BLaER1 treated with 17β-estradiol and CSF1 and Interleukin-3, amounts not matched to agents 10 nM and 100 nM (cell line): ENCODE measurements around the gene ERC1.
"Not testable (repeated sequence)": the region's sequence is repeated elsewhere in the genome, so short reads cannot be mapped to it uniquely, and the experiment has no call there.

Experiments
- H3K27ac ChIP-seq, 11 experiments: shearing (Covaris generic); formaldehyde crosslinking; 2 replicates each; pipeline ENCODE4 v1.8.1; 2022
- H3K27me3 ChIP-seq, 11 experiments: shearing (Covaris generic); formaldehyde crosslinking; 2 replicates each; pipeline ENCODE4 v1.8.1; 2022
- H3K36me3 ChIP-seq, 11 experiments: shearing (Covaris generic); formaldehyde crosslinking; 2 replicates each; pipeline ENCODE4 v1.8.1; 2022
- H3K4me1 ChIP-seq, 10 experiments: shearing (Covaris generic); formaldehyde crosslinking; 2 replicates each; pipeline ENCODE4 v1.8.1; 2022
- H3K4me2 ChIP-seq, 11 experiments: shearing (Covaris generic); formaldehyde crosslinking; 2 replicates each; pipeline ENCODE4 v1.8.1; 2022
- H3K4me3 ChIP-seq, 10 experiments: shearing (Covaris generic); formaldehyde crosslinking; 2 replicates each; pipeline ENCODE4 v1.8.1; 2022
- H3K9ac ChIP-seq, 11 experiments: shearing (Covaris generic); formaldehyde crosslinking; 2 replicates each; pipeline ENCODE4 v1.8.1; 2022
- H3K9me3 ChIP-seq, 11 experiments: shearing (Covaris generic); formaldehyde crosslinking; replicated peaks in 1 of 11; 2 replicates each; pipeline ENCODE4 v1.8.1; 2022
- H4K20me1 ChIP-seq, 11 experiments: shearing (Covaris generic); formaldehyde crosslinking; 2 replicates each; pipeline ENCODE4 v1.8.1; 2022
- Cebpa-rat ChIP-seq, 11 experiments: shearing (Covaris generic); IDR thresholded peaks; 2 replicates each; pipeline ENCODE4 v1.8.1; 2022

ERC1 gene

GRCh38 chr12:1330477-1330827 lies 339.4 kb downstream of the ERC1 start:
- H3K27ac ChIP-seq, result no peak overlapping the region

GRCh38 chr12:1332327-1332726 lies 341.3 kb downstream of the ERC1 start:
- TF ChIP-seq Cebpa-rat (IDR thresholded peaks at IDR 0.05), result no peak
- H3K9ac ChIP-seq, result no peak overlapping the region
- no peaks in the 10 kb centered on the region; a peak in 1 of 22 replicates for H3K27me3 ChIP-seq
- peaks cover 0 to 11% (median 0%) of the 10 kb centered on the region in 10 experiments; a peak in 6 of 20 replicates for H3K4me1 ChIP-seq
- no peak overlapping the region for H3K4me2 ChIP-seq
- no peak overlapping the region for H3K4me3 ChIP-seq
- no peak overlapping the region for H3K27ac ChIP-seq
- peaks cover 10 to 32% (median 21%) of the 10 kb centered on the region in 11 experiments; a peak in 16 of 22 replicates for H3K9me3 ChIP-seq
- H4K20me1 ChIP-seq, result peaks cover 0 to 10% (median 0%) of the 10 kb centered on the region in 11 experiments; a peak in 1 of 22 replicates
- peaks cover 0 to 41% (median 9%) of the 10 kb centered on the region in 11 experiments; a peak in 10 of 22 replicates for H3K36me3 ChIP-seq

More at GRCh38 chr12:1330477-1330827, 339.4 kb downstream of the ERC1 start:
- H3K9ac ChIP-seq, result no peak overlapping the region
- no peaks in the 10 kb centered on the region; a peak in 1 of 22 replicates for H3K27me3 ChIP-seq
- no peak overlapping the region for H3K4me2 ChIP-seq
- 0 out of 22 replicates have a peak, but pooled peaks cover 0 to 4% (median 0%) of the 10 kb centered on the region in 11 experiments for H4K20me1 ChIP-seq
- no peak for TF ChIP-seq Cebpa-rat (IDR thresholded peaks at IDR 0.05)
- peaks cover 0 to 37% (median 9%) of the 10 kb centered on the region in 11 experiments; a peak in 10 of 22 replicates for H3K36me3 ChIP-seq
- peaks cover 0 to 16% (median 0%) of the 10 kb centered on the region in 10 experiments; a peak in 6 of 20 replicates for H3K4me1 ChIP-seq
- peaks cover 10 to 27% (median 18%) of the 10 kb centered on the region in 11 experiments; a peak in 16 of 22 replicates for H3K9me3 ChIP-seq
- H3K4me3 ChIP-seq, result no peak overlapping the region

- H3K4me3 ChIP-seq, result no peak overlapping the region
These were observed 347.6 kb downstream of the ERC1 start for GRCh38 chr12:1338483-1339177.

GRCh38 chr12:1339178-1339541 lies 348.1 kb downstream of the ERC1 start:
- not testable (repeated sequence) for H3K4me3 ChIP-seq, H3K27me3 ChIP-seq, H3K4me2 ChIP-seq, H3K9ac ChIP-seq, H3K27ac ChIP-seq, H3K4me1 ChIP-seq
- H3K36me3 ChIP-seq, result peaks cover 7 to 47% (median 13%) of the 10 kb centered on the region in 11 experiments; a peak in 14 of 22 replicates
- H3K9me3 ChIP-seq, result peaks cover 3 to 25% (median 15%) of the 10 kb centered on the region in 11 experiments; a peak in 18 of 22 replicates
- peaks cover 0 to 16% (median 0%) of the 10 kb centered on the region in 11 experiments; a peak in 5 of 22 replicates for H4K20me1 ChIP-seq

More at GRCh38 chr12:1338483-1339177, 347.6 kb downstream of the ERC1 start:
- no peaks in the 10 kb centered on the region for H3K4me1 ChIP-seq
- H3K4me2 ChIP-seq, result no peak overlapping the region
- H3K9ac ChIP-seq, result no peak overlapping the region
- no peak overlapping the region for H3K27ac ChIP-seq
- H4K20me1 ChIP-seq, result peaks cover 0 to 16% (median 0%) of the 10 kb centered on the region in 11 experiments; a peak in 5 of 22 replicates
- H3K36me3 ChIP-seq, result peaks cover 7 to 48% (median 16%) of the 10 kb centered on the region in 11 experiments; a peak in 14 of 22 replicates
- peaks cover 8 to 28% (median 18%) of the 10 kb centered on the region in 11 experiments; a peak in 18 of 22 replicates for H3K9me3 ChIP-seq
- H3K27me3 ChIP-seq, result no peaks in the 10 kb centered on the region; a peak in 1 of 22 replicates
- TF ChIP-seq Cebpa-rat (IDR thresholded peaks at IDR 0.05), result no peak

GRCh38 chr12:1339618-1340319 lies 348.7 kb downstream of the ERC1 start:
- Histone ChIP-seq H3K27ac (no peak overlapping the region), H4K20me1 (peaks cover 0 to 13% (median 0%) of the 10 kb centered on the region in 11 experiments; a peak in 5 of 22 replicates), H3K9ac (no peak overlapping the region), H3K4me2 (no peak overlapping the region), H3K9me3 (peaks cover 0 to 20% (median 11%) of the 10 kb centered on the region in 11 experiments; a peak in 14 of 22 replicates), H3K36me3 (peaks cover 7 to 42% (median 12%) of the 10 kb centered on the region in 11 experiments; a peak in 11 of 22 replicates), H3K4me3 (no peak overlapping the region), H3K27me3 (no peaks in the 10 kb centered on the region), H3K4me1 (no peaks in the 10 kb centered on the region)
- TF ChIP-seq Cebpa-rat (IDR thresholded peaks at IDR 0.05), result no peak

GRCh38 chr12:1341270-1341669 lies 350.2 kb downstream of the ERC1 start:
- peaks cover 0 to 13% (median 0%) of the 10 kb centered on the region in 11 experiments; a peak in 5 of 22 replicates for H4K20me1 ChIP-seq
- H3K4me3 ChIP-seq, H3K9ac ChIP-seq, H3K27me3 ChIP-seq, H3K4me2 ChIP-seq, H3K4me1 ChIP-seq, H3K27ac ChIP-seq: not testable (repeated sequence)
- peaks cover 0 to 13% (median 2%) of the 10 kb centered on the region in 11 experiments; a peak in 6 of 22 replicates for H3K9me3 ChIP-seq
- peaks cover 8 to 32% (median 13%) of the 10 kb centered on the region in 11 experiments; a peak in 12 of 22 replicates for H3K36me3 ChIP-seq

GRCh38 chr12:1343422-1343821 lies 352.4 kb downstream of the ERC1 start:
- Histone ChIP-seq H3K27ac (no peak overlapping the region), H3K4me2 (no peak overlapping the region), H3K27me3 (no peaks in the 10 kb centered on the region), H4K20me1 (peaks cover 0 to 13% (median 0%) of the 10 kb centered on the region in 11 experiments; a peak in 4 of 22 replicates), H3K36me3 (peaks cover 8 to 32% (median 20%) of the 10 kb centered on the region in 11 experiments; a peak in 14 of 22 replicates), H3K4me1 (peaks cover 0 to 17% (median 0%) of the 10 kb centered on the region in 10 experiments; a peak in 6 of 20 replicates), H3K9ac (no peak overlapping the region), H3K9me3 (peaks cover 0 to 13% (median 2%) of the 10 kb centered on the region in 11 experiments; a peak in 6 of 22 replicates), H3K4me3 (no peak overlapping the region)
- no peak for TF ChIP-seq Cebpa-rat (IDR thresholded peaks at IDR 0.05)

- Histone ChIP-seq H3K36me3 (peaks cover 8 to 28% (median 21%) of the 10 kb centered on the region in 11 experiments; a peak in 14 of 22 replicates), H3K4me3 (no peak overlapping the region), H3K27ac (no peak overlapping the region), H3K27me3 (no peaks in the 10 kb centered on the region), H3K4me1 (peaks cover 0 to 24% (median 0%) of the 10 kb centered on the region in 10 experiments; a peak in 6 of 20 replicates), H4K20me1 (peaks cover 0 to 13% (median 0%) of the 10 kb centered on the region in 11 experiments; a peak in 2 of 22 replicates), H3K9ac (no peak overlapping the region), H3K4me2 (no peak overlapping the region), H3K9me3 (peaks cover 0 to 13% (median 2%) of the 10 kb centered on the region in 11 experiments; a peak in 6 of 22 replicates)
- no peak for TF ChIP-seq Cebpa-rat (IDR thresholded peaks at IDR 0.05)
These were observed 353.2 kb downstream of the ERC1 start for GRCh38 chr12:1344245-1344644.
